Liver (tissue), 3 donors: ENCODE results near the gene UMODL1.

Experiments
- CTCF ChIP-seq: fragments of 150-350 bp; IDR thresholded peaks from 2 replicates; pipeline ENCODE4 v1.5.1; 2017; ENCODE audit warnings: improper control_type of control experiment, low read depth, low read length; ENCODE audit not compliant: missing input control
- FOXA1 ChIP-seq: IDR thresholded peaks from 2 replicates; pipeline ENCODE4 v1.6.1; 2016; ENCODE audit warnings: antibody characterized with exemption
- JUND ChIP-seq, 2 donors: IDR thresholded peaks; 2 replicates each; pipeline ENCODE4 v1.6.1; 2016; ENCODE audit warnings: antibody characterized with exemption in 2 of 2
- RAD21 ChIP-seq, 2 donors: IDR thresholded peaks; 2 replicates each; pipeline ENCODE4 v1.6.1; 2016; ENCODE audit warnings: antibody characterized with exemption in 2 of 2, mild to moderate bottlenecking in 2 of 2
- RXRA ChIP-seq, 2 donors: IDR thresholded peaks; 2 replicates each; pipeline ENCODE4 v1.6.1; 2017 to 2018; ENCODE audit warnings: antibody characterized with exemption in 2 of 2, mild to moderate bottlenecking in 1 of 2
- SP1 ChIP-seq: IDR thresholded peaks from 2 replicates; pipeline ENCODE4 v1.6.1; 2018; ENCODE audit warnings: antibody characterized with exemption, mild to moderate bottlenecking
- TAF1 ChIP-seq: conservative IDR thresholded peaks from 2 replicates; pipeline ENCODE4 v1.6.1; 2016; ENCODE audit warnings: antibody characterized with exemption, mild to moderate bottlenecking
- YY1 ChIP-seq: IDR thresholded peaks from 2 replicates; pipeline ENCODE4 v1.6.1; 2016; ENCODE audit warnings: antibody characterized with exemption, mild to moderate bottlenecking
- donor health status: healthy.
- donor health status: healthy.

GRCh38 chr21:42043961-42044360 lies 27.2 kb upstream of the UMODL1 start:
- TF ChIP-seq CTCF (no peak), RXRA (IDR thresholded peaks at IDR 0.05) (no peak), RAD21 (IDR thresholded peaks at IDR 0.05) (no peak), FOXA1 (no peak), JUND (IDR thresholded peaks at IDR 0.05) (no peak), TAF1 (no peak), YY1 (no peak), SP1 (no peak)
